Karpas-422 (cell line): ENCODE measurements around the gene CDK17. TPM values are rescaled to one million over a fixed set of nuclear protein-coding genes. Genes with fewer than 3 reads are reported as not detected.
"Not testable (repeated sequence)": the region's sequence is repeated elsewhere in the genome, so short reads cannot be mapped to it uniquely, and the experiment has no call there.

Experiments used
- DNase-seq: peaks from one replicate; pipeline ENCODE4 v3.0.0-alpha.2; 2015
- H2AFZ ChIP-seq: fragments of 200-600 bp; sonication (generic); 2 replicates; pipeline ENCODE4 v1.6.1; 2014; ENCODE audit warnings: antibody characterized with exemption, low read length, mixed read lengths
- H3K27ac ChIP-seq: fragments of 200-600 bp; sonication (generic); 2 replicates; pipeline ENCODE4 v1.5.1; 2014; ENCODE audit warnings: mild to moderate bottlenecking, low read length, moderate library complexity
- H3K27me3 ChIP-seq: fragments of 200-600 bp; sonication (generic); 2 replicates; pipeline ENCODE4 v1.6.1; 2014; ENCODE audit warnings: low read length, mixed read lengths
- H3K36me3 ChIP-seq: fragments of 200-600 bp; sonication (generic); 2 replicates; pipeline ENCODE4 v1.6.1; 2014; ENCODE audit warnings: low read length, mixed read lengths; ENCODE audit not compliant: insufficient read depth
- H3K4me1 ChIP-seq: fragments of 200-600 bp; sonication (generic); 2 replicates; pipeline ENCODE4 v1.6.1; 2014; ENCODE audit warnings: mild to moderate bottlenecking, low read length, mixed read lengths
- H3K4me2 ChIP-seq: fragments of 200-600 bp; sonication (generic); 2 replicates; pipeline ENCODE4 v1.6.1; 2014; ENCODE audit warnings: low read length, low read depth, mild to moderate bottlenecking; ENCODE audit not compliant: poor library complexity, severe bottlenecking
- H3K4me3 ChIP-seq: fragments of 200-600 bp; sonication (generic); 2 replicates; pipeline ENCODE4 v1.5.1; 2014; ENCODE audit warnings: mild to moderate bottlenecking, antibody characterized with exemption, low read length, mixed read lengths
- H3K79me2 ChIP-seq: fragments of 200-600 bp; sonication (generic); 2 replicates; pipeline ENCODE4 v1.6.1; 2014; ENCODE audit warnings: mild to moderate bottlenecking, low read length, mixed read lengths
- H3K9ac ChIP-seq: fragments of 200-600 bp; sonication (generic); 2 replicates; pipeline ENCODE4 v1.6.0; 2014; ENCODE audit warnings: low read length
- H3K9me2 ChIP-seq: fragments of 200-600 bp; sonication (generic), shearing (Covaris generic); replicated peaks from 2 replicates; pipeline ENCODE4 v1.6.0; 2014; ENCODE audit warnings: mild to moderate bottlenecking, low read length, moderate library complexity; ENCODE audit not compliant: insufficient read depth
- H3K9me3 ChIP-seq: fragments of 300-700, 200-600 bp; sonication (generic); 2 replicates; pipeline ENCODE4 v1.6.1; 2014; ENCODE audit warnings: low read length, mixed read lengths
- H4K20me1 ChIP-seq: fragments of 200-600 bp; sonication (generic); 2 replicates; pipeline ENCODE4 v1.6.1; 2014; ENCODE audit warnings: mild to moderate bottlenecking, antibody characterized with exemption, low read length, low read depth; ENCODE audit not compliant: insufficient read depth
- total RNA-seq: library from RNA; depleted of rRNA; stranded (reverse); fragments of >200 nt; shearing (Covaris generic); gene quantifications from 2 replicates; pipeline ENCODE4 v1.2.3, GENCODE V29; 2014; ENCODE audit warnings: low replicate concordance

The CDK17 gene
- total RNA-seq, 1 experiment from 2014 or later, result 71.2 TPM

DNA sequence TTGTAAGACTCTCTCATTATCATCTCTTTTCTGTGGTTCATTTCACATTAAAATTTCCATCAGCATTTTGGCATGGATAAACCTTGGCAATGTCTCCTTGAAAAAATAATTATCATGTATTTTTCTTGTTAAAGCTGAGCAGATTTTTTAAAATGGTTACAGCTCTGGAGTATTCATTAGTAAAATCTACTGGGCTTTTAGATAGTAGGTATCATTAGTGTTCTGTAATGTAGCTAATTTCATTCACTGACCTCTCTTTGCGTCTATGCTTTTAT, 36.9 kb upstream of the CDK17 start:
- Histone ChIP-seq H3K4me1 (no peaks in the 10 kb centered on the region), H3K79me2 (no peaks in the 10 kb centered on the region), H3K9me3 (no peaks in the 10 kb centered on the region), H3K27ac (no peak overlapping the region), H3K4me2 (no peak overlapping the region), H4K20me1 (no peaks in the 10 kb centered on the region), H2AFZ (no peak overlapping the region), H3K4me3 (no peak overlapping the region), H3K9ac (no peak overlapping the region), H3K9me2 (no peaks in the 10 kb centered on the region), H3K36me3 (no peaks in the 10 kb centered on the region), H3K27me3 (no peaks in the 10 kb centered on the region)
- DNase-seq, result no peak

DNA sequence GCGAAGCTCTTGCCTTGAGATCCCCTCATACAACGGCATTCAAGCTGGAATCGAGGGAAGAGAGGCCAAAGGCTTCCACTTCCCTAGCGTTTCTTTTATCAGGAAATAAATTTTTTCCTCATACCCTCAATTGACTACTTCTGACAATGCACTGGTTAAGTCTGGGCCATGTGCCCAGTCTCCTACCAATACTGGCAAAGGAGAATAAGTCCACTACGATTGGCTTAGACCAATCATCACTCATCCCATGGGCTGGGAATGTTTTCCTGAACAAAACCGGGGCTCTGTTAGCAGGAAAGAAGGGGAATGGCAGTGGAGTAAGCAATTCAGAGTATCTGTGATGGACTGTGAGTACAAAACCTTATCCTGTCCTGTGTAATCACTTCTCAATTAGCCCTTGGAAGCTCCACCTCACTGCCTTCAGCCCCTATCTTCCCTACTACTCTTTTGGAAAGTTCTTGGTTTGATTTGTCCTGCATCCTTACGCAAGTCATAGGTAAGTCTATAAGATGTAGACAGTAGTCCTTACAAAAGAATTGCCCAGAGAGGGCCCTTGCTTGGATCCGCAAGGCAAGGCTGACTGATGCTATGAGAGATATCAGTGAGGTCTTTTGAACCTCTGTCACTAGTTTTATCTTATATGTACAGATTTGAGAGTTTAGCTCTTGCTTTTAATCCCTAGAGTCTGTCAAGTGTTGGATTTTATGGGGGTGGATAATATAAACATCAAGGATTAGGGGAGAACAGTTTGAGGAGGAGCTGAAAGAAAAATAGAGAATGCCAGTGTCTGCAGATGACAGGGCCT, 36.3 kb upstream of the CDK17 start:
- no peaks in the 10 kb centered on the region for H3K9me3 ChIP-seq
- H3K27me3 ChIP-seq, result no peaks in the 10 kb centered on the region
- no peak overlapping the region for H3K4me3 ChIP-seq
- no peak for DNase-seq
- H3K79me2 ChIP-seq, result no peaks in the 10 kb centered on the region
- H4K20me1 ChIP-seq, result no peaks in the 10 kb centered on the region
- H3K4me2 ChIP-seq, result no peak overlapping the region
- no peaks in the 10 kb centered on the region for H3K36me3 ChIP-seq
- H3K9ac ChIP-seq, result no peak overlapping the region
- no peaks in the 10 kb centered on the region for H3K4me1 ChIP-seq
- no peak overlapping the region for H2AFZ ChIP-seq
- H3K27ac ChIP-seq, result no peak overlapping the region
- no peaks in the 10 kb centered on the region for H3K9me2 ChIP-seq

DNA sequence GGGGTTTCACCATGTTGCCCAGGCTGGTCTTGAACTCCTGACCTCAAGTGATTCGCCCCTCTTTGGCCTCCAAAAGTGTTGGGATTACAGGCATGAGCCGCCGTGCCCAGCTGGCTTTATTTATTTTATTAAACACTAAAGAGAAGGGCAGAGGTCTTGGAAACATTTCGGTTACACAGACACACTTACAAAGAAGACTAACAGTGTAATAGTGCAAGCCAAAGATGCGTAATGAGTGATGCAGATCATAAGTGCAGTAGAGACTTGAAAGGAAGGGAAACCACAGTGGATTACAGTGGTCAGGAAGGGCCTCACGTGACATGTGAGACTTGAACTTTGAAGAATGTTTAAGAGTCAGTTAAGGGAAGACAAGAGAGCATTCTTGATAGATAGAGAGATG, 33.9 kb upstream of the CDK17 start:
- Histone ChIP-seq H3K4me1 (no peaks in the 10 kb centered on the region), H3K27me3 (no peaks in the 10 kb centered on the region), H2AFZ (no peak overlapping the region), H4K20me1 (no peaks in the 10 kb centered on the region), H3K36me3 (no peaks in the 10 kb centered on the region), H3K9ac (no peak overlapping the region), H3K9me3 (no peaks in the 10 kb centered on the region), H3K9me2 (no peaks in the 10 kb centered on the region), H3K79me2 (no peaks in the 10 kb centered on the region), H3K4me3 (no peak overlapping the region), H3K27ac (no peak overlapping the region), H3K4me2 (no peak overlapping the region)
- no peak for DNase-seq

GRCh38 chr12:96432496-96433321, 32.5 kb upstream of the CDK17 start:
- H4K20me1 ChIP-seq, H3K79me2 ChIP-seq, H3K4me2 ChIP-seq: not testable (repeated sequence)

DNA sequence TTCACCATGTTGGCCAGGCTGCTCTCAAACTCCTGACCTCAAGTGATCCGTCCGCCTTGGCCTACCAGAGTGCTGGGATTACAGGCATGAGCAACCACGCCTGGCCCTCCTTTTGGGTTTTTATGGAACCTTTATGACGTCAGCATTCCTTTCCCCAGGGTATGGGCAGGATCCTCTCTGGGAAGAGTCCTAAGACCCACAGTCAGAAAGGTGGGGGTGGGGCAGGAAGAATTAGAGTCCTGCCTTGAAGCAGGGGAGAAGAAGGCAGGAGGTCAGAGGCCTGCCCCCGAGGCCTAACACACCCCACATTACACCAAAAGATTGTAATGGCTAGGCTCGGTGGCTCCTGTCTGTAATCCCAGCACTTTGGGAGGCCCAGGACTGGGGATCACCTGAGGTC, 30.8 kb upstream of the CDK17 start:
- DNase-seq, result no peak
- no peak overlapping the region for H3K27ac ChIP-seq
- H3K9me2 ChIP-seq, result no peaks in the 10 kb centered on the region
- H3K4me3 ChIP-seq, result no peak overlapping the region
- no peaks in the 10 kb centered on the region for H4K20me1 ChIP-seq
- H3K9me3 ChIP-seq, result no peaks in the 10 kb centered on the region
- no peaks in the 10 kb centered on the region for H3K4me1 ChIP-seq
- H3K79me2 ChIP-seq, result no peaks in the 10 kb centered on the region
- H3K4me2 ChIP-seq, result no peak overlapping the region
- H3K36me3 ChIP-seq, result no peaks in the 10 kb centered on the region
- no peak overlapping the region for H2AFZ ChIP-seq
- no peaks in the 10 kb centered on the region for H3K27me3 ChIP-seq
- no peak overlapping the region for H3K9ac ChIP-seq

More at GRCh38 chr12:96432496-96433321, 32.5 kb upstream of the CDK17 start:
- H3K9me2 ChIP-seq, H3K9me3 ChIP-seq, H3K4me1 ChIP-seq, H3K27me3 ChIP-seq, H3K36me3 ChIP-seq, H3K27ac ChIP-seq, H3K9ac ChIP-seq, H2AFZ ChIP-seq, DNase-seq, H3K4me3 ChIP-seq: not testable (repeated sequence)

- no peak for DNase-seq
- Histone ChIP-seq H3K9me2 (no peaks in the 10 kb centered on the region), H3K79me2 (no peaks in the 10 kb centered on the region), H3K27ac (no peak overlapping the region), H3K4me1 (peaks cover 3% of the 10 kb centered on the region; the same call in 1 of the 2 replicates), H3K27me3 (no peaks in the 10 kb centered on the region), H2AFZ (no peak overlapping the region), H4K20me1 (no peaks in the 10 kb centered on the region), H3K9me3 (no peaks in the 10 kb centered on the region), H3K4me3 (no peak overlapping the region), H3K36me3 (no peaks in the 10 kb centered on the region), H3K9ac (no peak overlapping the region), H3K4me2 (no peak overlapping the region)
These were observed 27.1 kb upstream of the CDK17 start for GRCh38 chr12:96427269-96427729.

- H3K9me2 ChIP-seq, result no peaks in the 10 kb centered on the region
- no peaks in the 10 kb centered on the region for H3K79me2 ChIP-seq
- H3K4me2 ChIP-seq, result no peak overlapping the region
- H2AFZ ChIP-seq, result no peak overlapping the region
- H3K27me3 ChIP-seq, result no peaks in the 10 kb centered on the region
- no peaks in the 10 kb centered on the region for H4K20me1 ChIP-seq
- DNase-seq, result no peak
- H3K9me3 ChIP-seq, result no peaks in the 10 kb centered on the region
- peaks cover 6% of the 10 kb centered on the region; the same call in 1 of the 2 replicates for H3K4me1 ChIP-seq
- no peak overlapping the region for H3K9ac ChIP-seq
- H3K36me3 ChIP-seq, result no peaks in the 10 kb centered on the region
- no peak overlapping the region for H3K27ac ChIP-seq
- H3K4me3 ChIP-seq, result no peak overlapping the region
These were observed 25.7 kb upstream of the CDK17 start for GRCh38 chr12:96425951-96426350.

DNA sequence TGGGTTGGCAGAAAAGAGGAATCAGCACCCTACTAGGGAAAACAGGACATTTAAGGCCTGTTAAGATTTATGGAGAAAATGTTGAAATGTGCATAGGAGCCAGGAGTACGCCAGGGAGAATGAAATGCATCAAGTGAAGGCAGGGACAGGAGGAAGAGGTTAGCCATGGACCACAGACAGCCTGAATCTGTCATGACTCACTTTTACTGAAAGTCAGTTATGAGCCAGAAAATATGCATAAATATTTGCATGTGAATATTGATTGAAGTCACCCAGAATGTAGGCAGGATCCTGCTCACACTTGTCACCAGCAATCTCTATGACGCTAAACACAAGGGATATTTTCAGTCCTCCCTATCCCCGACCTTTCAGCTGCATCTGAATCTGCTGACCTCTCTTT, 25.1 kb upstream of the CDK17 start:
- H3K4me2 ChIP-seq, result no peak overlapping the region
- DNase-seq, result no peak

More for the DNA sequence above, 25.1 kb upstream of the CDK17 start:
- H4K20me1 ChIP-seq, result no peaks in the 10 kb centered on the region
- no peaks in the 10 kb centered on the region for H3K9me3 ChIP-seq
- H3K4me1 ChIP-seq, result peaks cover 6% of the 10 kb centered on the region; the same call in 1 of the 2 replicates
- no peaks in the 10 kb centered on the region for H3K27me3 ChIP-seq
- H3K27ac ChIP-seq, result no peak overlapping the region
- no peaks in the 10 kb centered on the region for H3K79me2 ChIP-seq
- no peak overlapping the region for H3K4me3 ChIP-seq
- H3K9me2 ChIP-seq, result no peaks in the 10 kb centered on the region
- H3K9ac ChIP-seq, result no peak overlapping the region
- H2AFZ ChIP-seq, result no peak overlapping the region
- no peaks in the 10 kb centered on the region for H3K36me3 ChIP-seq
